K562 (cell line): Measurements from ENCODE around the gene KIFAP3.

ENCODE experiments used
- JUND ChIP-seq, 2 experiments: IDR thresholded peaks; 2 replicates in 1 of 2; 3 replicates in 1 of 2; pipeline ENCODE4 v1.6.1; 2011; ENCODE audit warnings: borderline replicate concordance in 2 of 2, low read depth in 2 of 2, low read length in 2 of 2, improper control_type of control experiment in 1 of 2, missing biosample characterization in 1 of 2, missing genetic modification characterization in 1 of 2, missing genetic modification reagents in 1 of 2
- RBBP5 ChIP-seq: fragments of 200-600 bp; sonication (generic); IDR thresholded peaks from 2 replicates; pipeline ENCODE4 v1.6.1; 2012; ENCODE audit warnings: borderline replicate concordance, mild to moderate bottlenecking, low read length, control low read depth, inconsistent platforms; ENCODE audit not compliant: insufficient read depth, poor library complexity, severe bottlenecking
- ZC3H8 ChIP-seq: fragments of 450-650 bp; IDR thresholded peaks from 2 replicates; pipeline ENCODE4 v1.6.1; 2017
- ZNF589 ChIP-seq: fragments of 200-800 bp; sonication (Bioruptor generic); IDR thresholded peaks from 2 replicates; pipeline ENCODE4 v1.6.1; 2016; ENCODE audit warnings: low read depth, missing genetic modification characterization, missing compliant biosample characterization

- TF ChIP-seq ZNF589 (CRISPR knock-in tag) (no peak), RBBP5 (no peak), JUND (IDR thresholded peaks at IDR 0.05; ENCODE audit: borderline replicate concordance, low read depth, low read length) (no peak), JUND (tag; IDR thresholded peaks at IDR 0.05; ENCODE audit: borderline replicate concordance, low read depth, low read length) (no peak), ZC3H8 (no peak)
Measured at GRCh38 chr1:170086399-170087032, 12.0 kb upstream of the KIFAP3 start.
